B cell (primary cell): ENCODE results near the gene ZDHHC19. TPM values are rescaled to one million over a fixed set of nuclear protein-coding genes. Genes with fewer than 3 reads are reported as not detected.

Source experiments
- ATAC-seq: fragments of 200-7000 bp; cut with Tn5 transposase; one replicate; pipeline ENCODE4 v1.10.0; 2021; ENCODE audit warnings: low read depth, mild to moderate bottlenecking, moderate number of reproducible peaks, moderate library complexity
- CTCF ChIA-PET: fragments of 350-600 bp; sonication (Branson Sonifier 250); formaldehyde crosslinking; loops from one replicate; lab custom pipeline; 2021; ENCODE audit warnings: antibody characterized with exemption, inconsistent platforms; lab: Charles Lee
- POLR2A ChIA-PET: fragments of 350-600 bp; sonication (Branson Sonifier 250); formaldehyde crosslinking; loops from one replicate; lab custom pipeline; 2021; ENCODE audit warnings: antibody characterized with exemption; lab: Charles Lee
- DNase-seq: peaks from one replicate; pipeline ENCODE4 v3.0.0; 2013
- H2AFZ ChIP-seq: 2 replicates; pipeline ENCODE4 v1.6.1; 2012; ENCODE audit warnings: mild to moderate bottlenecking, low read depth, low read length; ENCODE audit not compliant: insufficient read depth, poor library complexity, severe bottlenecking
- H3K27ac ChIP-seq, 2 donors: 1 replicate in 1 of 2; 2 replicates in 1 of 2; pipeline ENCODE4 v1.5.1; 2012 to 2013; ENCODE audit warnings: low read length in 2 of 2, mild to moderate bottlenecking in 2 of 2, moderate library complexity in 1 of 2
- H3K27me3 ChIP-seq, 4 experiments: fragments of 200-600 bp in 1 of 4; sonication (generic) in 1 of 4; replicated peaks in 1 of 4; 1 replicate in 2 of 4; 2 replicates in 2 of 4; pipeline versions ENCODE4 v1.6.1 to v1.7.0; 2013 to 2016; ENCODE audit warnings: low read length in 3 of 4, mild to moderate bottlenecking in 2 of 4, mixed read lengths in 1 of 4, moderate library complexity in 1 of 4; ENCODE audit not compliant: insufficient read depth in 4 of 4, control insufficient read depth in 3 of 4; ENCODE audit errors: control extremely low read depth in 1 of 4
- H3K36me3 ChIP-seq, 2 experiments: replicated peaks in 1 of 2; 1 replicate in 1 of 2; 2 replicates in 1 of 2; pipeline versions ENCODE4 v1.6.1 to v1.7.1; 2013; ENCODE audit warnings: low read length in 1 of 2; ENCODE audit not compliant: insufficient read depth in 2 of 2, control insufficient read depth in 1 of 2; ENCODE audit errors: control extremely low read depth in 1 of 2, extremely low read depth in 1 of 2
- H3K4me1 ChIP-seq, 2 donors: fragments of 200-600 bp in 1 of 2; sonication (generic) in 1 of 2; 1 replicate in 1 of 2; 2 replicates in 1 of 2; pipeline versions ENCODE4 v1.5.1 to v1.6.1; 2013 to 2017; ENCODE audit warnings: low read length in 2 of 2; ENCODE audit not compliant: control insufficient read depth in 2 of 2, insufficient read depth in 2 of 2
- H3K4me2 ChIP-seq: replicated peaks from 2 replicates; pipeline ENCODE3; 2012; ENCODE audit warnings: mild to moderate bottlenecking, low read depth, low read length; ENCODE audit not compliant: poor library complexity, severe bottlenecking
- H3K4me3 ChIP-seq, 5 experiments: fragments of 200-600 bp in 1 of 5; sonication (generic) in 1 of 5; 1 replicate in 3 of 5; 2 replicates in 2 of 5; pipeline versions ENCODE4 v1.5.1 to v1.7.0; 2011 to 2016; ENCODE audit warnings: low read length in 4 of 5, mild to moderate bottlenecking in 4 of 5, low read depth in 2 of 5, control low read depth in 1 of 5, moderate library complexity in 1 of 5; ENCODE audit not compliant: insufficient read depth in 1 of 5; ENCODE audit errors: control extremely low read depth in 1 of 5, extremely low read depth in 1 of 5
- H3K79me2 ChIP-seq: fragments of 200-600 bp; sonication (generic); one replicate; pipeline ENCODE4 v1.6.0; 2016; ENCODE audit warnings: low read length; ENCODE audit not compliant: control insufficient read depth, insufficient read depth
- H3K9ac ChIP-seq: fragments of 200-600 bp; sonication (generic); 2 replicates; pipeline ENCODE4 v1.6.1; 2017; ENCODE audit warnings: mild to moderate bottlenecking, low read length, moderate library complexity
- H3K9me3 ChIP-seq, 3 donors: one replicate each; pipeline versions ENCODE4 v1.6.1 to v1.7.1; 2013; ENCODE audit warnings: low read length in 2 of 3; ENCODE audit not compliant: control insufficient read depth in 2 of 3, insufficient read depth in 1 of 3; ENCODE audit errors: control extremely low read depth in 1 of 3
- H4K20me1 ChIP-seq: 2 replicates; pipeline ENCODE4 v1.6.0; 2012; ENCODE audit warnings: mild to moderate bottlenecking, low read length; ENCODE audit not compliant: insufficient read depth, control insufficient read depth, poor library complexity, severe bottlenecking
- H3K27ac Mint-ChIP-seq: one replicate; pipeline ENCODE4 v1.8.0; 2021; ENCODE audit warnings: mixed read lengths
- H3K27me3 Mint-ChIP-seq: one replicate; pipeline ENCODE4 v1.8.0; 2021; ENCODE audit warnings: mixed read lengths
- H3K4me1 Mint-ChIP-seq: one replicate; pipeline ENCODE4 v1.8.0; 2021; ENCODE audit warnings: mixed read lengths
- H3K4me3 Mint-ChIP-seq: one replicate; pipeline ENCODE4 v1.8.0; 2021; ENCODE audit warnings: mixed read lengths
- H3K9me3 Mint-ChIP-seq: one replicate; pipeline ENCODE4 v1.8.0; 2022; ENCODE audit warnings: mixed read lengths; ENCODE audit not compliant: insufficient read depth
- EZH2 ChIP-seq: IDR thresholded peaks from 2 replicates; pipeline ENCODE4 v1.6.1; 2012; ENCODE audit warnings: borderline replicate concordance, low read depth, mild to moderate bottlenecking, moderate library complexity, low read length; ENCODE audit not compliant: insufficient read depth, poor library complexity, severe bottlenecking
- WGBS: methylation state at CpG from one replicate; pipeline ENCODE4 v1.1.5; 2013; ENCODE audit warnings: missing lambda C conversion rate; ENCODE audit not compliant: insufficient coverage; 5-methylcytosine and 5-hydroxymethylcytosine counted together
- intact Hi-C: fragments of 100-400 bp; cut with micrococcal nuclease; formaldehyde crosslinking; loops from one replicate; pipeline ENCODE4 v1.10.0; 2022
- polyA plus RNA-seq: library from polyadenylated mRNA; depleted of rRNA; stranded (reverse); fragments of >200 nt; gene quantifications from 2 replicates; pipeline ENCODE4 v1.2.3, GENCODE V29; 2012
- total RNA-seq, 2 donors: library from RNA; stranded (reverse); fragments of 120-200 nt in 1 of 2; gene quantifications; 1 replicate in 1 of 2; 2 replicates in 1 of 2; pipeline versions ENCODE4 v1.2.3 to v1.2.4, GENCODE V29; 2013 to 2022
- TF ChIP-seq, protein P1 (sequence below): fragments of 200-600 bp; IDR thresholded peaks from one replicate; pipeline ENCODE4 v1.8.0; 2022; ENCODE audit warnings: antibody characterized with exemption, mild to moderate bottlenecking

The ZDHHC19 gene
- total and polyA plus RNA-seq, 2 donors (not counting 1 experiment from before 2014, with no cell fraction given), result 0.91 to 6.0 TPM

GRCh38 chr3:196217307-196218154, 6.3 kb upstream of the ZDHHC19 start:
- H2AFZ ChIP-seq, result no peak overlapping the region
- H3K4me3 ChIP-seq, result no peak overlapping the region
- H3K9me3 ChIP-seq, result no peaks in the 10 kb centered on the region
- H3K9ac ChIP-seq, result no peak overlapping the region
- Mint-ChIP-seq H3K27me3 (no peaks in the 10 kb centered on the region), H3K4me1 (peaks cover 17% of the 10 kb centered on the region), H3K27ac (no peak overlapping the region), H3K4me3 (peak overlapping the region; percentile 45), H3K9me3 (no peaks in the 10 kb centered on the region)
- no peak overlapping the region for H3K4me2 ChIP-seq
- CTCF ChIA-PET, result no interaction called here
- POLR2A ChIA-PET, result no interaction called here
- ATAC-seq (no peak), DNase-seq (no peak)
- H3K27me3 ChIP-seq, result no peaks in the 10 kb centered on the region
- no peaks in the 10 kb centered on the region for H4K20me1 ChIP-seq
- intact Hi-C loops, result no loop called here
- no peak overlapping the region for H3K27ac ChIP-seq
- WGBS, result 98% methylated on average over 5 of the region's 12 CpGs
- TF ChIP-seq EZH2, result no peak
- TF ChIP-seq, protein P1, sequence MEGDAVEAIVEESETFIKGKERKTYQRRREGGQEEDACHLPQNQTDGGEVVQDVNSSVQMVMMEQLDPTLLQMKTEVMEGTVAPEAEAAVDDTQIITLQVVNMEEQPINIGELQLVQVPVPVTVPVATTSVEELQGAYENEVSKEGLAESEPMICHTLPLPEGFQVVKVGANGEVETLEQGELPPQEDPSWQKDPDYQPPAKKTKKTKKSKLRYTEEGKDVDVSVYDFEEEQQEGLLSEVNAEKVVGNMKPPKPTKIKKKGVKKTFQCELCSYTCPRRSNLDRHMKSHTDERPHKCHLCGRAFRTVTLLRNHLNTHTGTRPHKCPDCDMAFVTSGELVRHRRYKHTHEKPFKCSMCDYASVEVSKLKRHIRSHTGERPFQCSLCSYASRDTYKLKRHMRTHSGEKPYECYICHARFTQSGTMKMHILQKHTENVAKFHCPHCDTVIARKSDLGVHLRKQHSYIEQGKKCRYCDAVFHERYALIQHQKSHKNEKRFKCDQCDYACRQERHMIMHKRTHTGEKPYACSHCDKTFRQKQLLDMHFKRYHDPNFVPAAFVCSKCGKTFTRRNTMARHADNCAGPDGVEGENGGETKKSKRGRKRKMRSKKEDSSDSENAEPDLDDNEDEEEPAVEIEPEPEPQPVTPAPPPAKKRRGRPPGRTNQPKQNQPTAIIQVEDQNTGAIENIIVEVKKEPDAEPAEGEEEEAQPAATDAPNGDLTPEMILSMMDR, result no peak
- no peaks in the 10 kb centered on the region for H3K79me2 ChIP-seq
- no peaks in the 10 kb centered on the region for H3K36me3 ChIP-seq
- H3K4me1 ChIP-seq, result peaks cover 7 to 15% of the 10 kb centered on the region in 2 donors

GRCh38 chr3:196216681-196217211, 5.5 kb upstream of the ZDHHC19 start:
- Histone ChIP-seq H4K20me1 (no peaks in the 10 kb centered on the region), H3K4me1 (peaks cover 7 to 15% of the 10 kb centered on the region in 2 donors), H3K4me2 (no peak overlapping the region), H3K9ac (no peak overlapping the region), H3K27ac (no peak overlapping the region), H3K36me3 (no peaks in the 10 kb centered on the region), H3K27me3 (no peaks in the 10 kb centered on the region), H3K4me3 (no peak overlapping the region), H2AFZ (no peak overlapping the region), H3K79me2 (no peaks in the 10 kb centered on the region), H3K9me3 (no peaks in the 10 kb centered on the region)
- H3K27ac Mint-ChIP-seq, result no peak overlapping the region
- ATAC-seq, result no peak
- TF ChIP-seq, protein P1, result no peak
- TF ChIP-seq EZH2, result no peak
- POLR2A ChIA-PET, result interaction anchor here (0.7 kb wide), 1 partner anchor 13 kb away, joined by 8 read pairs; no protein-coding TSS in a partner anchor
- DNase-seq, result no peak
- no peak overlapping the region for H3K4me3 Mint-ChIP-seq
- peaks cover 17% of the 10 kb centered on the region for H3K4me1 Mint-ChIP-seq
- no peaks in the 10 kb centered on the region for H3K27me3 Mint-ChIP-seq
- no peaks in the 10 kb centered on the region for H3K9me3 Mint-ChIP-seq
- WGBS, result 92% methylated on average over 24 of the region's 25 CpGs
- intact Hi-C loops, result no loop called here
- CTCF ChIA-PET, result no interaction called here
